NCI-H2196 (cell line): Measurements from ENCODE around the gene ACACB.
A peak's percentile ranks its signal among the peaks of the same experiment; 100 is the strongest.

ENCODE experiments used
- DNase-seq: peaks from one replicate; lab custom pipeline; 2025; ENCODE audit not compliant: unreplicated experiment; lab: John Stamatoyannopoulos, UW

The ACACB gene

GRCh38 chr12:109271418-109271817 lies 155.0 kb downstream of the ACACB start:
- no peak for DNase-seq

- DNase-seq = no peak
These were observed 157.0 kb downstream of the ACACB start for GRCh38 chr12:109273354-109273753.

GRCh38 chr12:109274381-109274780 lies 158.0 kb downstream of the ACACB start:
- no peak for DNase-seq

GRCh38 chr12:109275173-109275572 lies 158.8 kb downstream of the ACACB start:
- DNase-seq = no peak

- DNase-seq = no peak
These were observed 159.8 kb downstream of the ACACB start for GRCh38 chr12:109276160-109276559.

- DNase-seq = no peak
These were observed 161.0 kb downstream of the ACACB start for GRCh38 chr12:109277255-109277898.

GRCh38 chr12:109277899-109278762 lies 161.7 kb downstream of the ACACB start:
- DNase-seq = peak; percentile 42

GRCh38 chr12:109278912-109279311 lies 162.5 kb downstream of the ACACB start:
- no peak for DNase-seq

GRCh38 chr12:109279525-109279924 lies 163.1 kb downstream of the ACACB start:
- no peak for DNase-seq

GRCh38 chr12:109281452-109281851 lies 165.1 kb downstream of the ACACB start:
- no peak for DNase-seq

- no peak for DNase-seq
These were observed 168.0 kb downstream of the ACACB start for GRCh38 chr12:109284392-109284791.

GRCh38 chr12:109286252-109286651 lies 169.9 kb downstream of the ACACB start:
- DNase-seq = no peak

GRCh38 chr12:109286652-109287051 lies 170.3 kb downstream of the ACACB start:
- no peak for DNase-seq

- no peak for DNase-seq
These were observed 170.8 kb downstream of the ACACB start for GRCh38 chr12:109287181-109287580.

- DNase-seq = no peak
These were observed 171.6 kb downstream of the ACACB start for GRCh38 chr12:109287811-109288469.

- no peak for DNase-seq
These were observed 172.2 kb downstream of the ACACB start for GRCh38 chr12:109288571-109288970.

GRCh38 chr12:109289004-109289403 lies 172.6 kb downstream of the ACACB start:
- DNase-seq = no peak

GRCh38 chr12:109289551-109289950 lies 173.2 kb downstream of the ACACB start:
- no peak for DNase-seq

GRCh38 chr12:109290061-109290460 lies 173.7 kb downstream of the ACACB start:
- no peak for DNase-seq

- DNase-seq = no peak
These were observed 174.7 kb downstream of the ACACB start for GRCh38 chr12:109291117-109291516.

GRCh38 chr12:109291521-109292341 lies 175.3 kb downstream of the ACACB start:
- peak; percentile 95 for DNase-seq
